ENCODE results near the gene PEMT. TPM values are rescaled to one million over a fixed set of nuclear protein-coding genes. Genes with fewer than 3 reads are reported as not detected.
"Not testable (repeated sequence)": the region's sequence is repeated elsewhere in the genome, so short reads cannot be mapped to it uniquely, and the experiment has no call there.

Gene PEMT
- total RNA-seq, 2 experiments from 2014 or later, result 11.4 to 12.0 TPM

GRCh38 chr17:17487998-17488397, 103.5 kb downstream of the PEMT start:
- H3K4me3 Mint-ChIP-seq, result no peak overlapping the region
- Histone ChIP-seq H3K9me3 (ENCODE audit: control insufficient read depth in 1 of 2, insufficient read depth in 1 of 2, low read length in 2 of 2) (no peaks in the 10 kb centered on the region), H3K27me3 (ENCODE audit: control insufficient read depth in 1 of 2, insufficient read depth in 2 of 2, low read length in 2 of 2) (no peaks in the 10 kb centered on the region), H3K36me3 (ENCODE audit: insufficient read depth, low read length) (peaks cover 29% of the 10 kb centered on the region), H3K4me1 (ENCODE audit: insufficient read depth, low read length) (peaks cover 7% of the 10 kb centered on the region), H3K4me3 (ENCODE audit: low read length) (no peak overlapping the region), H3K27ac (ENCODE audit: low read depth in 1 of 2, low read length in 2 of 2) (no peak overlapping the region)
- peaks cover 12% of the 10 kb centered on the region for H3K4me1 Mint-ChIP-seq (ENCODE audit: low read depth)
- DNase-seq (no peak), ATAC-seq (ENCODE audit: poor library complexity) (no peak)
- no peaks in the 10 kb centered on the region for H3K27me3 Mint-ChIP-seq
- TF ChIP-seq CTCF (IDR thresholded peaks at IDR 0.05), result no peak
- CTCF ChIA-PET, result no interaction called here
- intact Hi-C loops (cut with DNase I, micrococcal nuclease), result no loop called here
- peaks cover 36% of the 10 kb centered on the region for H3K36me3 Mint-ChIP-seq (ENCODE audit: low read depth)
- POLR2A ChIA-PET, result no interaction called here
- no peak overlapping the region for H3K27ac Mint-ChIP-seq
- H3K9me3 Mint-ChIP-seq, result no peaks in the 10 kb centered on the region

- H3K27ac Mint-ChIP-seq; H3K9me3 ChIP-seq (ENCODE audit: control insufficient read depth in 1 of 2, insufficient read depth in 1 of 2, low read length in 2 of 2); DNase-seq; intact Hi-C loops (cut with DNase I, micrococcal nuclease); H3K4me1 ChIP-seq (ENCODE audit: insufficient read depth, low read length); POLR2A ChIA-PET; H3K27me3 ChIP-seq (ENCODE audit: control insufficient read depth in 1 of 2, insufficient read depth in 2 of 2, low read length in 2 of 2); H3K27ac ChIP-seq (ENCODE audit: low read depth in 1 of 2, low read length in 2 of 2); H3K4me3 ChIP-seq (ENCODE audit: low read length); H3K27me3 Mint-ChIP-seq; H3K4me3 Mint-ChIP-seq; ATAC-seq (ENCODE audit: poor library complexity); H3K9me3 Mint-ChIP-seq: not testable (repeated sequence)
- H3K36me3 Mint-ChIP-seq (ENCODE audit: low read depth), result peaks cover 49% of the 10 kb centered on the region
- peaks cover 32% of the 10 kb centered on the region for H3K36me3 ChIP-seq (ENCODE audit: insufficient read depth, low read length)
- peaks cover 28% of the 10 kb centered on the region for H3K4me1 Mint-ChIP-seq (ENCODE audit: low read depth)
- CTCF ChIA-PET, result interaction anchor here (1.1 kb wide), 1 partner anchor 10 kb away, joined by 4 read pairs; no protein-coding TSS in a partner anchor
These were observed 105.1 kb downstream of the PEMT start for GRCh38 chr17:17486416-17486815.

GRCh38 chr17:17485420-17485819, 106.1 kb downstream of the PEMT start:
- CTCF ChIA-PET, result no interaction called here
- peaks cover 38% of the 10 kb centered on the region for H3K4me1 Mint-ChIP-seq (ENCODE audit: low read depth)

More at GRCh38 chr17:17485420-17485819, 106.1 kb downstream of the PEMT start:
- Histone ChIP-seq H3K27ac (ENCODE audit: low read depth in 1 of 2, low read length in 2 of 2) (no peak overlapping the region), H3K9me3 (ENCODE audit: control insufficient read depth in 1 of 2, insufficient read depth in 1 of 2, low read length in 2 of 2) (no peaks in the 10 kb centered on the region), H3K27me3 (ENCODE audit: control insufficient read depth in 1 of 2, insufficient read depth in 2 of 2, low read length in 2 of 2) (no peaks in the 10 kb centered on the region), H3K4me3 (ENCODE audit: low read length) (no peak overlapping the region), H3K4me1 (ENCODE audit: insufficient read depth, low read length) (peaks cover 15% of the 10 kb centered on the region), H3K36me3 (ENCODE audit: insufficient read depth, low read length) (peaks cover 27% of the 10 kb centered on the region)
- no peak for TF ChIP-seq CTCF (IDR thresholded peaks at IDR 0.05)
- ATAC-seq (ENCODE audit: poor library complexity), result no peak
- POLR2A ChIA-PET, result no interaction called here
- Mint-ChIP-seq H3K4me3 (no peak overlapping the region), H3K27ac (no peak overlapping the region), H3K27me3 (no peaks in the 10 kb centered on the region), H3K36me3 (ENCODE audit: low read depth) (peaks cover 58% of the 10 kb centered on the region), H3K9me3 (no peaks in the 10 kb centered on the region)
- intact Hi-C loops (cut with DNase I, micrococcal nuclease), result no loop called here
- no peak for DNase-seq

All from CD4-positive, alpha-beta T cell (primary cell).